Left cardiac atrium (tissue), 4 donors: ENCODE results near the gene HEXD. TPM values are rescaled to one million over a fixed set of nuclear protein-coding genes. Genes with fewer than 3 reads are reported as not detected.

ENCODE experiments used
- ATAC-seq, 2 donors: fragments of 200-7000 bp; cut with Tn5 transposase; one replicate each; pipeline ENCODE4 v1.9.1; 2020; ENCODE audit warnings: mild to moderate bottlenecking in 2 of 2, moderate library complexity in 2 of 2
- DNase-seq: peaks from one replicate; pipeline ENCODE4 v3.0.0-alpha.2; 2020
- intact Hi-C, 2 donors: fragments of 100-400 bp; cut with DNase I; formaldehyde crosslinking; loops; one replicate each; pipeline versions ENCODE4 v1.14.1 to v1.15.1; 2022 to 2023
- total RNA-seq, 2 donors: library from RNA; stranded (reverse); fragmentation: NEBNext Ultra II Directional; extraction: Animal tissue kit (Norgen Biotek cat#: 25700); gene quantifications; one replicate each; pipeline ENCODE4 v1.2.1, GENCODE V29; 2021
- donor health status: DM: no; HTN: yes; CAD: no.
- donor health status: DM: no; HTN: yes; CAD: no; lungs with severe emphysema.
- donor health status: DM: yes; HTN: yes; CAD: no.
- donor health status: Dilated cardiomyopathy.

HEXD gene
- total RNA-seq, 2 donors from 2014 or later, result 14.3 to 16.3 TPM

- DNase-seq (no peak), ATAC-seq (no peak)
- intact Hi-C loops, result no loop called here
These were observed 17.7 kb downstream of the HEXD start for GRCh38 chr17:82435601-82436583.

GRCh38 chr17:82436601-82437324, 18.6 kb downstream of the HEXD start:
- ATAC-seq, result no peak
- no peak for DNase-seq

GRCh38 chr17:82437325-82437668, 19.1 kb downstream of the HEXD start:
- intact Hi-C loops, result no loop called here
- no peak for ATAC-seq
- no peak for DNase-seq

More at GRCh38 chr17:82436601-82437324, 18.6 kb downstream of the HEXD start:
- intact Hi-C loops, result no loop called here

- ATAC-seq, result no peak
- DNase-seq, result no peak
- intact Hi-C loops, result no loop called here
These were observed 20.4 kb downstream of the HEXD start for GRCh38 chr17:82438401-82439193.

GRCh38 chr17:82439194-82439828, 21.2 kb downstream of the HEXD start:
- ATAC-seq (no peak), DNase-seq (no peak)
- intact Hi-C loops, result no loop called here

- DNase-seq (no peak), ATAC-seq (no peak)
- intact Hi-C loops, result no loop called here
These were observed 21.8 kb downstream of the HEXD start for GRCh38 chr17:82439829-82440365.

- intact Hi-C loops, result no loop called here
- no peak for DNase-seq
- ATAC-seq, result peak in 1 of 2 donors; percentile 5
These were observed 22.4 kb downstream of the HEXD start for GRCh38 chr17:82440469-82440981.

- intact Hi-C loops, result no loop called here
- ATAC-seq (peak in 1 of 2 donors; percentile 12), DNase-seq (no peak)
These were observed 23.0 kb downstream of the HEXD start for GRCh38 chr17:82440991-82441627.

GRCh38 chr17:82441691-82442487, 23.7 kb downstream of the HEXD start:
- intact Hi-C loops, result no loop called here
- no peak for DNase-seq

GRCh38 chr17:82442643-82443464, 24.7 kb downstream of the HEXD start:
- no peak for DNase-seq
- intact Hi-C loops, result no loop called here
- no peak for ATAC-seq

More at GRCh38 chr17:82441691-82442487, 23.7 kb downstream of the HEXD start:
- ATAC-seq, result no peak

- intact Hi-C loops, result no loop called here
- ATAC-seq (peak in 1 of 2 donors; percentile 58), DNase-seq (no peak)
These were observed 25.5 kb downstream of the HEXD start for GRCh38 chr17:82443465-82444283.

GRCh38 chr17:82444284-82444893, 26.2 kb downstream of the HEXD start:
- no peak for DNase-seq

GRCh38 chr17:82444941-82445521, 26.9 kb downstream of the HEXD start:
- DNase-seq, result no peak
- peak; percentile 4 to 16 for ATAC-seq
- intact Hi-C loops, result no loop called here

More at GRCh38 chr17:82444284-82444893, 26.2 kb downstream of the HEXD start:
- intact Hi-C loops, result no loop called here
- no peak for ATAC-seq

- ATAC-seq, result no peak
- intact Hi-C loops, result no loop called here
- no peak for DNase-seq
These were observed 27.4 kb downstream of the HEXD start for GRCh38 chr17:82445542-82445941.

- DNase-seq (no peak), ATAC-seq (no peak)
- intact Hi-C loops, result no loop called here
These were observed 28.0 kb downstream of the HEXD start for GRCh38 chr17:82446124-82446523.
